ENCODE measurements around the gene RGN.
"Not testable (repeated sequence)": the region's sequence is repeated elsewhere in the genome, so short reads cannot be mapped to it uniquely, and the experiment has no call there.

The RGN gene

DNA sequence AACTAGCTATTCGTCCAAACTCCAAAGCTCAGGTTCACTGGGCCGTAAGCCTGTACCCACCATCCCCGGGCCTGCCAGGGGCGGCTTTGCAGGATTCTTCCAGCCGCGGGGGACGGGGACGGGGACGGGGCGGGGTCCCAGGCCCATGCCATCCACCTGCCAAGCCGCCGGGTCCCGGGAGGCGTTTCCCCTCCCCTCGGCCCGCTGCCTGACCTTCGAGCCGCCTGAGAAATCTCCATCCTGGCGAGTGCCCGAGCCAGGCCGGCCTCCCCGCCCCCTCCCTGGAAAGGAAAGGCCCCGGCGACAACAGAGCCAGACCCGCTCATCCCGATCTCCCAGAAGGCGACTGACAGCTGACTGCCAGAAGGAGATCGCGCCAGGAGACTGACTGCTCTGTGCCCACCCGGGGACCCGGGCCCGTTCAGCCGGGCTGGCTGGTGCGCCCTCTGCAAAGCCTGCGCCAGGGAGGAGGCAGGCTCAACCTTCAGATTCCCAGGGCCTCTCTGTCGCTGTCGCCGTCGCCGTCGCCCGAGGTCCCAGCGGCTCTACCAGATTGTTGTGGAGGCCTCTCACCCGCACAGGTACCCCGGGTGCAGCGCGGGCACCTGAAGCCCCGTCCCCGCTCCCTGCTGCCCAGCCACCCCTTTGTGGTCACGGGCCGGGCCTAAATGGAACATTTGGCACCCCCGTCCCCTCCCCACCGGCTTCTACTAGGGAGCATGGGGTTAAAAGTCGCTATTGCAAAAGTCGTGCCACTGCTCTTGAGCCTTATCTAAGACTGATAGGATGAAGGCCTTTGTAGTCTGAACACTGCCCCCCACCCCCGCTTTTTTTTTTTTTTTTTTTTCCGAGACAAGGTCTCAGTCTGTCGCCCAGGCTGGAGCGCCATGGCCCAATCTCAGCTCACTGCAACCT is at the start of gene RGN:
Gene RGN (plus strand): TSS at position 315 of the 915 bp plus-strand sequence. CDS start 2,702 bp downstream, outside the sequence.
- DNase-seq = no peak

- no peak for DNase-seq
Observed at GRCh38 chrX:47030339-47030738, 47.9 kb upstream of the RGN start.

DNA sequence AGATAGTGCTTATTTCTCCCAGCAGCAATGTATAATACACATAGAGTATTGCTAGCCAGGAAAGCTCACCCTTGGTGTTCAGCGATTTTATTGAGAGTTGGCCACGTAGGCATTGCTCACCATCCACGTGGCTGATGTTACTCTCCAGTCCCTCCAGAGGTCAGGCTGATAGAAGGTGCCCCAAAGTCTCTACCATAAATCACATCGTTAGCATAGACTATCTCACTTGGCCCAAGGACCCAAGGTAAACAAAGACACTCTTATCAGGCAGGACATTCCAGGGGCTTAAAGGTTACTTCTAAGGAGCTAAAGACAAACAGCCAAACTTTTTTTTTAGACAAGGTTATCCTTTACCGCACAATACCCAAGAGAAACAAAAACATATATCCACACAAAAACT is 30.3 kb upstream of the RGN start:
- DNase-seq = no peak

DNA sequence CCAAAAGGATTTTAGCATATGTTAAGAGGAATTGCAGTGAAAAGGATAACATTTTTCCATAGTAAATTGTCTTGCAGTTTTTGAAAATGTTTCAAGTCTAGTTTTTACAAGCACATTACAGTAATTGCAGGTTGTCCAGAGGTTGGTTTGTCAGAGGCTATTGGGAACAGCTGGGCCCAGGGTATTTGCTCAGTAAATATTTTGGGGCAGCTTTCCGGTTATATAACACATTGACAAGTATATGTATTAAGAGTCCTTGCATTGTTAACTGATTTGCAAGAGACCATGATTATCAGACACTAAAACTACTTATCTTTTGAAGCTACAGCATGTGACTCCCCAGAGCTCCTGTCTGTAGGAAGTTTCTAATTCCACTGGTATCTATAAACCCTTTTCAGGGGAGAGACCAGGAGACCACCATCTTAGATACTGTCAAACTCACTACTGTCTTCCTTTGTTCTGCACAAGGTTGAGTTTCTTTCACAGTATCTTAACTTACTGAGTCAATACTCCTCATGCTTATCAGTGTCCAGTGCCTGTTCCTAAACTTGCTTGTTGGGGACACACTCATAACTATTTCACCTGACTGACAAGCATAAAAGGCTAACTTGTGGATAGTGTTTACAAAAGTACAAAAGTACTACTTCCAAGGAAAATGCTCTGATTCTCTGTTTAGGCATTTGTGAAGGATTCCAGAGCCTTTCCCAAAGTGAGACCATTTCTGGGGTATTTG is 18.9 kb upstream of the RGN start:
- DNase-seq = no peak

GRCh38 chrX:47060708-47061107 is 17.5 kb upstream of the RGN start:
- no peak for DNase-seq

DNA sequence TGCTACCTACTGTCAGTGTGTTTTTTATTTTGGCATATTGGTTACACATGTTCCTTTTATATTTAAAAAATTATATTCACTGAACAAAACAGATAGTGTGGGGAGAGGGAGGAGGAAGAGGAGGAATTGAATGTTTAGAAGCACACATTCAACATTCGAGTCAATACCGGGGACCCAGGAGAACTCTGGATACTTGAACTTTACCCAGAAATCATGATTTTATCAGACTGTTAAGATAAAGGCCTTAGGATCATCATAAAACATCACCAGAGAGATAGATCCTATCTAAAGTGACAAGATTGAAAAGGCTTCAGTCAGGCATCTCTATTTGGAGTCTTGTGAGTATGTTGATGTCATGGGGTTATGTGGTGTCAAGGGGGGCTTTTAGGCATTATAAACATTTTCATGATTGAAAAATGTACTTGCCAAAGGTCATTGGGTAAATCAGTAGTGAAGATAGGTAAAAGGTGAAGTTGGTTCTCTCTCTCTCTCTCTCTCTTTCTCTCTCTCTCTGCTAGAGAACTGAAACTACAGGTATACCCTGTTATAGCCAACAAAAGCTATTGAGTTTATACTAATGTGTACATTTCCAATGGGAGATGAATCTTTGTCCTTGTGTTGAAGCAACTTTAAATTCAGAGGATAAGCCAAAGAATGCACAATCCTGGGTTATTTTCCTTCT is 16.9 kb upstream of the RGN start:
- no peak for DNase-seq

GRCh38 chrX:47063179-47063578 is 15.1 kb upstream of the RGN start:
- no peak for DNase-seq

GRCh38 chrX:47068214-47068613 is 10.0 kb upstream of the RGN start:
- DNase-seq = no peak

- DNase-seq = no peak
Observed at GRCh38 chrX:47068720-47069119, 9.5 kb upstream of the RGN start.

DNA sequence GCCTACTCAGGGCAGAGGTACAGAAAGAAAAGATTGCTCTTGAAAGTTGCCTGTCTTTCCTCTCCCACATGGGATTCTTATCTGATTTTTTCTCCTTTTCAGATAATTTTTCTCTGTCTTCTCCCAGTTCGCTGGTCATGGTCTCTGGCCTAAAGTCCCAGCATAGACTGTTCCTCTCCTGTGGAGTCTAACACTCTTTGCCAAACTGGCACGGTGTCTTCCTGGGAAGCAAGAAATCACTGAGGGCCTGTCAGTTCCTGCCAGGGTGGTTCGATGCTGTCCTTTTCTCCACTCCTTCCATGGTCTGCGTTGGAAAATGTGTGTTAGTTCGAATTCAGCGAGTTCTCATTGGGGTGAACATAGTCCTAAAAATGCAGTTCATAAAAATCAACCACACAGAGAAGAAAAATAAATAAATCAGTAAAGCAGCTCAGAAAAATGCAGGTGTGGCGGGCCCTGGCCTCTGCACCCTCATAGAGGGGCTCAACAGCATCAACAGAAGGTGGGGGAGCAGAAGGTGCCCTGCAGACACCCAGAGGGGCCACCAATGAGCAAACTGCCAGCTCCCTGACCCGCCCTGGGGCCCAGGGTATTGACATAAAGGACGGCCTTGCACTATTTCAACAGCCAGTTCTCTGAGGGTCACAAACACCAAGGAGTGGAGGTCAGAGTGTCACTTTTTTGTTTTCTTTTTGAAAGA is 2.1 kb downstream of the RGN start:
- DNase-seq = no peak

GRCh38 chrX:47080915-47081236 is 2.6 kb downstream of the RGN start:
- no peak for DNase-seq

DNA sequence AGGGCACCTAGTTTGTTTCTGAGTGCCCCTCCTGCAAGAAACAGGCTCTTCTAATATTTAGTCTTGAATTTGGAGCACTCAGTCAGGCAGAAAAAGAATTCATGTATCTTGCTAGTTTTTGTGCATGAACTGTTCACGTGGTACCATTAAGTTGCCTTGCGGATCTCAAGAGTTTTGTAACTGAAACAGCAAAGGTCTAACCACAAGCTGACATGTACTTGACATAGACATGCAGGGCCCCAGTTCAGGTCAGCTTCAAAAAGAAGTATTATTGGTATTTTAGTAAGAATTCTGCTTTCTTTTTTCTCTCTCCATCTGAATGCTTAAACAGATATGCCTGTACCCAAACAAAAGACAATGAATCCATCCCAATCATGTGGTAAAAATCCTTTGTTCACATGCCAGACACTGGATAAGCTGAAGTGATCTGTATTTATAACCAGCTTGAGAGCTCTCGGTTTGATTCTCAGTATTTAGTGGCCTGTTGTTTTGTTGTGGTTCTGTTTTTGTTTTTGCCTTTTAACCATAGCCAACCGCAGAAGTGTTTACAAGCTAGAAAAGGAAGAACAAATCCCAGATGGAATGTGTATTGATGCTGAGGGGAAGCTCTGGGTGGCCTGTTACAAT is 13.0 kb downstream of the RGN start:
- no peak for DNase-seq

GRCh38 chrX:47093248-47093647 is 15.0 kb downstream of the RGN start:
- no peak for DNase-seq

DNA sequence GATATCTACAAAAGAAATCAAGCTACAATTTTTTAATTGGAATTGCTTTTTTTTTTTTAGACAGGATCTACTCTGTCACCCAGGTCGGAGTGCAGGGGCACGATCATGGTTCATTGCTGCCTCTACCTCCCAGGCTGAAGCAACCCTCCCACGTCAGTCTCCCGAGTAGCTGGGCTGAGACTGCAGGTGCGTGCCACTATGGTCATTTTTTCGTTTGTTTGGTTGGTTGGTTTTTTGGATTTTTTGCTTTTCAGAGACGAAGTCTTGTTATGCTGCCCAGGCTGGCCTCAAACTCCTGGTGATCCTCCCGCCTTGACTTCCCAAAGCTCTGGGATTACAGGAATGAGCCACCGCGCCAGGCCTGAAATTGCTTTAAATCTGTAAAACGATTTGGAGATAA is 15.6 kb downstream of the RGN start:
- no peak for DNase-seq

- DNase-seq = no peak
Observed at GRCh38 chrX:47097018-47097417, 18.8 kb downstream of the RGN start.

- DNase-seq = no peak
Observed at GRCh38 chrX:47098338-47099094, 20.3 kb downstream of the RGN start.

DNA sequence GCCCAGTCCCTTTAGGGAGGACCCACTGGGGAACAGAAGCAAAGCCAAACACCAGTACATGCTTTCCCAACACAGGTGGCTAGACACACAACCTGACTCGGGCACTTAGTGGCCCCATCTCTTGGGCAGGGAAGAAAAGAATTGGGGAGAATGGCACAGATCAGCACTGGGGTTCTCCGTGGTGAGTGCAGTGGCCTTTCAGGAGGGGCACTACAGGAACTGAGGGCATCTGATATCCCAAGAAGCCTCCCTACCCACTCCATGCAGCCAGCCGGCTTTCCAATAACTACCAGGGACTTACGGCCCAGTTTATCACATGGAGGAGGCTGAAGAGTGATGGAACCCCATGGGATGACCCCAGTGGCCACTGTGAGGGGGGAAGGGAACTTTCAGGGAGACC is 23.0 kb downstream of the RGN start:
- no peak for DNase-seq

- not testable (repeated sequence) for DNase-seq
Observed at GRCh38 chrX:47110936-47111615, 32.8 kb downstream of the RGN start.

DNA sequence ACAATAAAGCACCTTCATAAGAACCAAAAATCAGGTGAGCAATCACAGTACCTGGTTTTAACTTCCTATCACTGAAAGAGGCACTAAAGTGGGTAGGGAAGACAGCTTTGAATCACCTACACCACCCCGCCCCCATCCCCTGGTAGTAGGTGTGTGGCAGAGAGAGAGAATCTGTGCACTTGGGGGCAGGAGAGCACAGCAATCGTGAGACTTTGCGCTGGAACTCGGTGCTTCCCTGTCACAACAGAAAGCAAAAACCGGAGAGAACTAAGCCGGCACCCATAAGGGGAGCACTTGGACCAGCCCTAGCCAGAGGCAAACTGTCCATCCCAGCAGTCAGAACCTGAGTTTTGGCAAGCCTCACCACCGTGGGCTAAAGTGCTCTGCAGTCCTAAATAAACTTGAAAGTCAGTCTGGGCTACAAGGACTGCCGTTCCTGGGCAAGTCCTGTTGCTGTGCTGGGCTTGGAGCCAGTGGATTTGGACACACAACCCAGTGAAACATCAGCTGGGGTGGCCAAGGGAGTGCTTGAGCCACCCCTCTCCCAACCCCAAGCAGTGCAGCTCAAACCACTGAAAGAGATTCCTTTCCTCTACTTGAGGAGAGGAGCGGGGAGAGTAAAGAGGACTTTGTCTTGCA is 34.2 kb downstream of the RGN start:
- DNase-seq = no peak

DNA sequence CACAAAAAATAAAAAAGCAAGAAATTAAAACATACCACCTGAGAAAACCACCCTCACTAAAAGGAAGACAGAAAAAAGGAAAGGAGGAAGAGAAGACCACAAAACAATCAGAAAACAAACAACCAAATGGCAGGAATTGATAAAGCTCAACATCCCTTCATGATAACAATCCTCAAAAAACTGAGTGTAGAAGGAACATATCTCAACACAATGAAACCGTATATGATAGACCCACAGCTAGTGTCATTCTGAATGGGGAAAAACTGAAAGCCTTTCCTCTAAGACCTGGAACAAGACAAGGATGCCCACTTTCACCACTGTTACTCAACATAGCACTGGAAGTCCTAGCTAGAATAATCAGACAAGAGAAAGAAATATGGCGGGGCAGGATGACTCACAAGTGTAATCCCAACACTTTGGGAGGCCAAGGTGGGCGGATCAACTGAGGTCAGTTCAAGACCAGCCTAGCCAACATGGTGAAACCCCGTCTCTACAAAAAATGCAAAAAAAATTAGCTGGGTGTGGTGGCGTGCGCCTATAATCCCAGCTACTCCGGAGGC is 38.4 kb downstream of the RGN start:
- DNase-seq = not testable (repeated sequence)

Measured in activated CD4-positive, CD25-positive, alpha-beta regulatory T cell treated with anti-CD3 and anti-CD28 coated beads, Interleukin-2, amount 50 U/mL, for 72 hours (primary cell).